OCI-LY3 (cell line): ENCODE data around the gene KLHDC4.

ENCODE experiments used
- EZH2phosphoT487 ChIP-seq: fragments of 200-600 bp; shearing (Covaris generic); IDR thresholded peaks from 2 replicates; pipeline ENCODE4 v1.6.1; 2018; ENCODE audit warnings: antibody characterized with exemption, mixed run types, low read depth
- TF ChIP-seq, protein P1 (sequence below): fragments of 200-600, 300-600 bp; sonication (generic); IDR thresholded peaks from 2 replicates; pipeline ENCODE4 v1.5.1; 2014; ENCODE audit warnings: antibody characterized with exemption, low read length, low read depth

DNA sequence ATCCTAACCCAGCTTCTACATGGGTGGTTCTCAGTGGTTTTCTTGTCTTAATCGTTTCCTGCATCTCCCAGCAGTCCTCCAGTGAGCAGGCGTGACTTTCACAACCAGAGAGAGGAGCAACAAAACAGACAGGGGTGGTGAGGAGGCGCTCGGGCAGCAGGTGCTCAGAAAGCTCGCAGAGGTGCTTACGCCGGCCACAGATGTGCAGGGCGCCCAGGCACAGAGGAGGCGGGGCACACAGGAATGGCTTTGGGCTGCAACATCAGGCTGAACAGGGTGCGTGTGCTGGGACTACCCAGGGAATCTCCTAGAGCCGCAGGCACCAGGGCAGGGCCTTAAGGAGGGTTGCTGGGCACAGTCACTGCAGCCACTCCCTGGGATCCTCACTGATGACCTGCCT is 32.6 kb downstream of the KLHDC4 start:
- TF ChIP-seq, protein P1, sequence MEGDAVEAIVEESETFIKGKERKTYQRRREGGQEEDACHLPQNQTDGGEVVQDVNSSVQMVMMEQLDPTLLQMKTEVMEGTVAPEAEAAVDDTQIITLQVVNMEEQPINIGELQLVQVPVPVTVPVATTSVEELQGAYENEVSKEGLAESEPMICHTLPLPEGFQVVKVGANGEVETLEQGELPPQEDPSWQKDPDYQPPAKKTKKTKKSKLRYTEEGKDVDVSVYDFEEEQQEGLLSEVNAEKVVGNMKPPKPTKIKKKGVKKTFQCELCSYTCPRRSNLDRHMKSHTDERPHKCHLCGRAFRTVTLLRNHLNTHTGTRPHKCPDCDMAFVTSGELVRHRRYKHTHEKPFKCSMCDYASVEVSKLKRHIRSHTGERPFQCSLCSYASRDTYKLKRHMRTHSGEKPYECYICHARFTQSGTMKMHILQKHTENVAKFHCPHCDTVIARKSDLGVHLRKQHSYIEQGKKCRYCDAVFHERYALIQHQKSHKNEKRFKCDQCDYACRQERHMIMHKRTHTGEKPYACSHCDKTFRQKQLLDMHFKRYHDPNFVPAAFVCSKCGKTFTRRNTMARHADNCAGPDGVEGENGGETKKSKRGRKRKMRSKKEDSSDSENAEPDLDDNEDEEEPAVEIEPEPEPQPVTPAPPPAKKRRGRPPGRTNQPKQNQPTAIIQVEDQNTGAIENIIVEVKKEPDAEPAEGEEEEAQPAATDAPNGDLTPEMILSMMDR, result no peak
- no peak for TF ChIP-seq EZH2phosphoT487
